GM19239 (cell line): ENCODE measurements around the gene MCM10.

Source experiments
- DNase-seq: peaks from one replicate; pipeline ENCODE4 v3.0.0; 2011; ENCODE audit warnings: low spot score; ENCODE audit not compliant: insufficient read length
- FAIRE-seq: peaks from 2 replicates; lab custom pipeline; 2011; peaks lifted over from hg19 to GRCh38; lab: Jason Lieb, UNC

The MCM10 gene

GRCh38 chr10:13161857-13162271 is 506 bp downstream of the MCM10 start:
- no peak for FAIRE-seq

GRCh38 chr10:13163859-13164258 is 2.5 kb downstream of the MCM10 start:
- FAIRE-seq (no peak), DNase-seq (no peak)

More at GRCh38 chr10:13161857-13162271, 506 bp downstream of the MCM10 start:
- peak; percentile 20 for DNase-seq

DNA sequence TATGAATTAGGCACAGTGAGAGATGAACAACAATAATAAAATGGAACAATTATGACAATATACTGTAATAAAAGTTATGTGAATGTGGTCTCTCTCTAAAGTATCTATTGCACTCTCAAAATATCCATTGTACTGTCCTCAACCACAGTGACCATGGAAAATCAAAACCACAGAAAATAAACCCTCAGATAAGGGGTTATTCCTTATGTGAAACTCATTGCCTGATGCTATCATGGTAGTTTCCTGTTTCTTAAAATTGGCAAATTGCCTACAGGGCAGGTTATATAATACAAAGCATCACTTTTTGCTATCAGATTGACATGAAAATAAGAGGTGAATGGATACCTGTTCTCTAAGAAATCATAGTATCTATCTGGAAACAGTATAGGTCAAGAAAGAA is 3.8 kb downstream of the MCM10 start:
- FAIRE-seq (no peak), DNase-seq (no peak)

DNA sequence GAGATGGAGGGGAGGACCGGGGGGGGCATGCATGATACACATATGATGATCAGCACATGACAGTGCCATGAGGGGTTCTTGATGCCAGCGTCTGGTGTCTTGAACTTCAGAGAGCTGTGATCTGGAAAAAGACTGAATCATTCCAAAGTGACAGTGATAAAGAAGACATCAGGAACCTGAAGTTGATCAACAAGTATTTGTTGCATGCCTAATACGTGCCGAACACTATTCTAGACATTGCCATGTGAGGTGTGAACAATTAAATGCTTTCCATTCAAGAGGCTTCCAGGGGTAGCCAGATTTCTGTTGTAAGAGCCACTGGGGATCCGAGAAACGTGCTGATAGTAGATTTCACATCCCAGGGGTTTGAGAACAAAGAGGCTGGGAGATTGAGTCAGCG is 6.2 kb downstream of the MCM10 start:
- FAIRE-seq (no peak), DNase-seq (no peak)

GRCh38 chr10:13168781-13169180 is 7.4 kb downstream of the MCM10 start:
- DNase-seq: no peak
- no peak for FAIRE-seq

- DNase-seq: no peak
- FAIRE-seq: no peak
These were observed 12.3 kb downstream of the MCM10 start for GRCh38 chr10:13173616-13174015.

GRCh38 chr10:13180788-13181187 is 19.4 kb downstream of the MCM10 start:
- no peak for FAIRE-seq
- DNase-seq: no peak

DNA sequence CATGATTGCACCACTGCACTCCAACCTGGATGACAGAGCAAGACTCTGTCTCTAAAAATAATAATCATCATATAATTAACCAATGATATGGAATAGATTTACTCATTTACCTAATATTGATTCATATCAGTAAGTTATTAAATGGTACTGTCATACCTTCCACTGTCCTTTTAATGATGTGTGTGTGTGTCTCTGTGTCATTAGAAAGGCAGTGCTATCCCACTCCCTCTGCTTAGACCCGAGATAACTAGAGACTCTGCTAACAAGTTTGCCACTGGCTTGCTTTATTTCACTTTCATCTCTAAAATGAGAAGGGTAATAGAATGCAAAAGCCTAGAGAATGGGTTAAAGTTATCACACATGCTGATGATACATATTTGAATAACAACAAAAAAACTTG is 21.1 kb downstream of the MCM10 start:
- FAIRE-seq (no peak), DNase-seq (no peak)

- no peak for DNase-seq
- peak; percentile 28 for FAIRE-seq
These were observed 22.3 kb downstream of the MCM10 start for GRCh38 chr10:13183625-13184024.

DNA sequence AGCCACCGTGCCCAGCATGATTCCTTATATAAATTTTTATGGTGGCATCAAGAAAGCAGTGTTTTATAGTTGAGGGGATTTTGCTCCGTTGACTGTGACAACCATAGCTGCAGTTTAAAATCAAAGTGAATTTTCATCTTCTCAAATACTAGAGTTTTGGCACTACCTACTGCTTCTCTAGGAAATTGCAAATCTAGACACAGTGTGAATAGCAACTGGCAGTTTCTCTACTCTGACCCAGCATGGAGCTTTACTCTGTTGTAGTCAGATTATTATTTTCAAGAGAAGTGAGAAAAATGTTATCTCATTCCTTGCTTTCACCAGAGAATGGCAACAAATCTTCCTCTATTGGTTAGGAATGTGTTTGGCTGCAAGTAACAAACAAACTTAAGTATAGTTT is 22.9 kb downstream of the MCM10 start:
- no peak for DNase-seq
- peak; percentile 26 for FAIRE-seq

GRCh38 chr10:13184730-13185514 is 23.6 kb downstream of the MCM10 start:
- FAIRE-seq (no peak), DNase-seq (no peak)

- FAIRE-seq: no peak
- no peak for DNase-seq
These were observed 25.8 kb downstream of the MCM10 start for GRCh38 chr10:13187135-13187534.

DNA sequence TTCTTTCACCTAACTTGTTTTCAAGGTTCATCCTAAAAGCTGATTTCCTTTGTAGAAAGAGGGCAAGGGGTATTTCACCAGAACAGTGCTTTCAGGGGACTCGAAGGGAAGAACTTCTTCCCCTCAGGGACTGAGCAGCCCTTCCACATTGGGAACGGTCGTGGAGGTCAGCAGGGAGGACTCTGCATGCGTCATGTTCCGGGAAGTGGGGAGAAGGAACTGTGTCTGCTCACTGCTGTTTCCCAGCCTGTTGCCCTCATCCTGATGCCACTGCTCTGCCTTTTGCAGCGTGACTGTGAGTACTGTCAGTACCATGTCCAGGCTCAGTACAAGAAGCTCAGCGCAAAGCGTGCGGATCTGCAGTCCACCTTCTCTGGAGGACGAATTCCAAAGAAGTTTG is 27.2 kb downstream of the MCM10 start:
- DNase-seq (no peak), FAIRE-seq (no peak)

- FAIRE-seq: no peak
- no peak for DNase-seq
These were observed 28.6 kb downstream of the MCM10 start for GRCh38 chr10:13189961-13190360.

DNA sequence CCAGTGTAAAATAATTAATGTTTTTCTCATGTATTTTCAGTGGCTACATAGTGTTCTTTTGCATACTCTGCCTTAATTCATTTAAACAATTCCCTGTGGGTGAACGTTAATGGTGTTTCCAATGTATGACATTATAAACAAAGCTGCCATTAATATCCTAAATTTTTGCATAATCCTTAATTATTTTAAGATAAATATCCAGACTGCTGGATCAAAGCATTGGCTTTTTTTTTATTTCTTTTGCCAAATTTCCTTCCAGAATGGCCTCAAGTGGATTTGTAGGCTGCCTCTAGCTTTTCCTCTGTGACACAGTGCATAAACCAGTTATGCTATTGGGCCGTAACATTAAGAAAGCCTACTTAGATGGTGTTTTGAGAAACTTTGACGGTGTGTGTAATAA is 29.5 kb downstream of the MCM10 start:
- FAIRE-seq (no peak), DNase-seq (no peak)

GRCh38 chr10:13191362-13191761 is 30.0 kb downstream of the MCM10 start:
- DNase-seq: no peak
- FAIRE-seq: no peak

DNA sequence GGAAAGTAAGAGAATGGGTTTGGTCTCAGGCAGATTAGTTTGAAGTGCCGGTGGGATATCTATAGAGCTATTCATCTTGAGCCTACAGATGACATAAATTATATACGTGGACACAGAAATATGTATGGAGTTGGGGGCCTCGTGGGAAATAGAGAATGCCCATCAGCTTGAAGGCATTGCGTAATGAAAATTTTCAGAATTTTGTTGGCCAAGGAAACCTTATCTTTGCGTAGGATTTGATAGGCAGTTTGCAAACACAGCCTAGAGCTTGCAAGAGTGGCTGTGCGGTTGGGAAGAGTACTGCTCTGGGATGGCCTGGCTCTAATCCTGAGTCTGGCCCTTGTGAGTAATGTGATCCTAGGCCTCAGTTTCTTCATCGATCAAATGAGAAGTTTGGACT is 32.3 kb downstream of the MCM10 start:
- FAIRE-seq: no peak

DNA sequence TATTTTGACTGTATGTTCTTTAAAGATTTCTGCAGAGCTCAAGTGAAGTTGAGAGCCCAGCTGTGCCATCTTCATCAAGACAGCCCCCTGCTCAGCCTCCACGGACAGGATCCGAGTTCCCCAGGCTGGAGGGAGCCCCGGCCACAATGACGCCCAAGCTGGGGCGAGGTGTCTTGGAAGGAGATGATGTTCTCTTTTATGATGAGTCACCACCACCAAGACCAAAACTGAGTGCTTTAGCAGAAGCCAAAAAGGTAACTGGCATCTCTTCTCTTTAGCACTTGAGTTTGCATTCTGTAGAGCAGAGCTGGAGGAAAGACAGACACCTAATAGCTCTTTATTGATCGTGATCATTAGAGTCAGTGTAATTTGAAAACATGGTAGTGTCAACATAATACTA is 33.7 kb downstream of the MCM10 start:
- no peak for FAIRE-seq
- no peak for DNase-seq

More for the DNA sequence above, 32.3 kb downstream of the MCM10 start:
- DNase-seq: no peak

DNA sequence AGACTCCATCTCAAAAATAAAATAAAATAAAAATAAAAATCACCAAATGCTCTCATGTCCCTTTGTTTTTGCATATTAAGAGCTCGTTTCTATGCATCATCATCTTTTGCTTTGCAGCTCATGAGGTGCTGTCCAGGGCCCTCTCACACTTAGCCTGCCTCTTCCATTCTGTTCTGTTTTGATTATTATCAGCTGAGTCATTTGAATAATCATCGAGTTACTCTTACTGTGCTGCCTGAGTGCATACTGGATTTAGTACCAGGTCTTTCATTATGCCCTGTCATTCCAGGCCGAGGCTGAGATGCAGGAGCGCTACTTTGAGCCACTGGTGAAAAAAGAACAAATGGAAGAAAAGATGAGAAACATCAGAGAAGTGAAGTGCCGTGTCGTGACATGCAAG is 39.8 kb downstream of the MCM10 start:
- DNase-seq: no peak
- FAIRE-seq: no peak

DNA sequence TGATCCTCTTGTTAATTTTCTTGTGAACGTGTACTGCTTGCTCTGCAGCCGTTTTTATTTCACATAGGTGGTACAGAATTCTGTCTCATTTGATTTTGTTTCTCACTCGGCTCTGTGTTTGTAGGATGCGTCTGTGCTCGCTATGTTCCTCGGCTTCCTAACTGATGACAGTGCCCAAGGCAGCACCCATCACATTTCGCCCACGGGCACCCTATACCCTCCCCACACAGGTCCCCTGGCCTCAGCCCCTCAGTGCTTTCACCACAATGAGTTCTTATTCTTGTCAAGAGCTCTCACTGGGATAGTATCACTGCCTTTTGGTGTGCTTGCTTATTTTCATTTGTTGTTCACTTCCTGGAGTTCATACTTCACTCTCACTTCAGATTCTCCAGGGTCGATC is 44.7 kb downstream of the MCM10 start:
- DNase-seq: no peak
- no peak for FAIRE-seq

- DNase-seq: no peak
- FAIRE-seq: no peak
These were observed 45.4 kb downstream of the MCM10 start for GRCh38 chr10:13206546-13207443.
